ENCODE measurements around the gene KRT75.
A peak's percentile ranks its signal among the peaks of the same experiment; 100 is the strongest.

Gene KRT75

GRCh38 chr12:52399756-52400155, 34.4 kb downstream of the KRT75 start:
- H3K4me3 ChIP-seq (ENCODE audit: low read depth, low read length) = no peak overlapping the region
- DNase-seq (ENCODE audit: low read depth) = no peak
- no peak for TF ChIP-seq CTCF (IDR thresholded peaks at IDR 0.05; ENCODE audit: low read depth, low read length, missing control alignments)
- in situ Hi-C loops (cut with HindIII; ENCODE audit: low sequenced_read_pairs) = no loop called here

GRCh38 chr12:52398176-52398575, 36.0 kb downstream of the KRT75 start:
- no peak for TF ChIP-seq CTCF (IDR thresholded peaks at IDR 0.05; ENCODE audit: low read depth, low read length, missing control alignments)
- no peak for DNase-seq (ENCODE audit: low read depth)
- in situ Hi-C loops (cut with HindIII; ENCODE audit: low sequenced_read_pairs) = no loop called here
- no peak overlapping the region for H3K4me3 ChIP-seq (ENCODE audit: low read depth, low read length)

- no peak overlapping the region for H3K4me3 ChIP-seq (ENCODE audit: low read depth, low read length)
- DNase-seq (ENCODE audit: low read depth) = no peak
- TF ChIP-seq CTCF (IDR thresholded peaks at IDR 0.05; ENCODE audit: low read depth, low read length, missing control alignments) = no peak
- in situ Hi-C loops (cut with HindIII; ENCODE audit: low sequenced_read_pairs) = no loop called here
Observed at GRCh38 chr12:52396656-52397055, 37.5 kb downstream of the KRT75 start.

GRCh38 chr12:52395761-52396434, 38.3 kb downstream of the KRT75 start:
- TF ChIP-seq CTCF (IDR thresholded peaks at IDR 0.05; ENCODE audit: low read depth, low read length, missing control alignments) = peak; percentile 23
- in situ Hi-C loops (cut with HindIII; ENCODE audit: low sequenced_read_pairs) = no loop called here

GRCh38 chr12:52394836-52395405, 39.2 kb downstream of the KRT75 start:
- H3K4me3 ChIP-seq (ENCODE audit: low read depth, low read length) = no peak overlapping the region
- no peak for TF ChIP-seq CTCF (IDR thresholded peaks at IDR 0.05; ENCODE audit: low read depth, low read length, missing control alignments)
- in situ Hi-C loops (cut with HindIII; ENCODE audit: low sequenced_read_pairs) = no loop called here
- no peak for DNase-seq (ENCODE audit: low read depth)

More at GRCh38 chr12:52395761-52396434, 38.3 kb downstream of the KRT75 start:
- H3K4me3 ChIP-seq (ENCODE audit: low read depth, low read length) = no peak overlapping the region
- DNase-seq (ENCODE audit: low read depth) = no peak

- no peak overlapping the region for H3K4me3 ChIP-seq (ENCODE audit: low read depth, low read length)
Observed at GRCh38 chr12:52392465-52393007, 41.6 kb downstream of the KRT75 start.

More at GRCh38 chr12:52392465-52393007, 41.6 kb downstream of the KRT75 start:
- no peak for DNase-seq (ENCODE audit: low read depth)
- in situ Hi-C loops (cut with HindIII; ENCODE audit: low sequenced_read_pairs) = no loop called here
- TF ChIP-seq CTCF (IDR thresholded peaks at IDR 0.05; ENCODE audit: low read depth, low read length, missing control alignments) = no peak
